PC-9 (cell line): ENCODE results near the gene PSMG3. TPM values are rescaled to one million over a fixed set of nuclear protein-coding genes. Genes with fewer than 3 reads are reported as not detected.

Experiments used
- BruUV-seq: library from RNA; stranded (reverse); fragments of 400-500 nt; replicated peaks from 2 replicates; lab custom pipeline; 2021; lab: Mats Ljungman, UMichigan
- CTCF ChIA-PET: fragments of 300-600 bp; sonication (Branson Sonifier 250); formaldehyde crosslinking; loops from one replicate; lab custom pipeline; 2022; ENCODE audit warnings: antibody characterized with exemption; lab: Charles Lee
- POLR2A ChIA-PET: fragments of 300-600 bp; sonication (Branson Sonifier 250); formaldehyde crosslinking; loops from one replicate; lab custom pipeline; 2022; ENCODE audit warnings: antibody characterized with exemption; ENCODE audit not compliant: unreplicated experiment; lab: Charles Lee
- DNase-seq, 2 experiments: peaks; one replicate each; pipeline versions ENCODE4 v3.0.0 to v3.0.0-alpha.2; 2015 to 2022; ENCODE audit warnings: mixed read lengths in 1 of 2
- H2AFZ ChIP-seq: fragments of 200-600 bp; sonication (generic); 2 replicates; pipeline ENCODE4 v1.8.1; 2017; ENCODE audit warnings: antibody characterized with exemption
- H3F3A ChIP-seq: fragments of 200-600 bp; sonication (generic); 2 replicates; pipeline ENCODE4 v1.8.1; 2017; ENCODE audit warnings: antibody characterized with exemption, mild to moderate bottlenecking, low read depth; ENCODE audit not compliant: insufficient read depth
- H3K27ac ChIP-seq: fragments of 200-600 bp; sonication (generic); 2 replicates; pipeline ENCODE4 v1.6.1; 2016; ENCODE audit warnings: mixed run types
- H3K27me3 ChIP-seq: fragments of 200-600 bp; sonication (generic); 2 replicates; pipeline ENCODE4 v1.6.1; 2016; ENCODE audit warnings: low read depth, mixed run types; ENCODE audit not compliant: insufficient read depth
- H3K36me3 ChIP-seq: fragments of 200-600 bp; sonication (generic); 2 replicates; pipeline ENCODE4 v1.6.1; 2016; ENCODE audit warnings: low read depth, mixed run types
- H3K4me1 ChIP-seq: fragments of 200-600 bp; sonication (generic); replicated peaks from 2 replicates; pipeline ENCODE4 v1.6.1; 2016; ENCODE audit warnings: mixed run types; ENCODE audit not compliant: insufficient read depth
- H3K4me2 ChIP-seq: fragments of 200-600 bp; sonication (generic); 2 replicates; pipeline ENCODE4 v1.6.1; 2017; ENCODE audit warnings: mixed run types
- H3K4me3 ChIP-seq: fragments of 200-600 bp; sonication (generic); 2 replicates; pipeline ENCODE4 v1.6.1; 2016; ENCODE audit warnings: mixed run types
- H3K79me2 ChIP-seq: fragments of 200-600 bp; sonication (generic); 2 replicates; pipeline ENCODE4 v1.6.1; 2017; ENCODE audit warnings: low read depth, mixed run types
- H3K9me2 ChIP-seq: fragments of 200-600 bp; sonication (generic); 2 replicates; pipeline ENCODE4 v1.8.1; 2017; ENCODE audit warnings: mild to moderate bottlenecking; ENCODE audit not compliant: insufficient read depth
- H3K9me3 ChIP-seq: fragments of 200-600 bp; sonication (generic); 2 replicates; pipeline ENCODE4 v1.8.1; 2016; ENCODE audit warnings: low read depth; ENCODE audit not compliant: insufficient read depth
- H4K20me1 ChIP-seq: fragments of 200-600 bp; sonication (generic); 2 replicates; pipeline ENCODE4 v1.8.1; 2017; ENCODE audit not compliant: insufficient read depth
- EZH2 ChIP-seq: fragments of 200-600 bp; sonication (generic); IDR thresholded peaks from 2 replicates; pipeline ENCODE4 v1.8.0; 2017; ENCODE audit warnings: antibody characterized with exemption, low read depth
- intact Hi-C: fragments of 100-400 bp; cut with micrococcal nuclease; formaldehyde crosslinking; loops from one replicate; pipeline ENCODE4 v1.10.0; 2022; ENCODE audit not compliant: unreplicated experiment
- total RNA-seq: library from RNA; stranded (reverse); gene quantifications from 2 replicates; pipeline ENCODE4 v1.2.3, GENCODE V29; 2021
- TF ChIP-seq, protein P1 (sequence below): fragments of 200-600 bp; sonication (generic); conservative IDR thresholded peaks from 2 replicates; pipeline ENCODE4 v1.6.1; 2017; ENCODE audit warnings: mixed run types, antibody characterized with exemption, mild to moderate bottlenecking, moderate library complexity

Gene PSMG3
- total RNA-seq, 1 experiment from 2014 or later = 63.3 TPM

DNA sequence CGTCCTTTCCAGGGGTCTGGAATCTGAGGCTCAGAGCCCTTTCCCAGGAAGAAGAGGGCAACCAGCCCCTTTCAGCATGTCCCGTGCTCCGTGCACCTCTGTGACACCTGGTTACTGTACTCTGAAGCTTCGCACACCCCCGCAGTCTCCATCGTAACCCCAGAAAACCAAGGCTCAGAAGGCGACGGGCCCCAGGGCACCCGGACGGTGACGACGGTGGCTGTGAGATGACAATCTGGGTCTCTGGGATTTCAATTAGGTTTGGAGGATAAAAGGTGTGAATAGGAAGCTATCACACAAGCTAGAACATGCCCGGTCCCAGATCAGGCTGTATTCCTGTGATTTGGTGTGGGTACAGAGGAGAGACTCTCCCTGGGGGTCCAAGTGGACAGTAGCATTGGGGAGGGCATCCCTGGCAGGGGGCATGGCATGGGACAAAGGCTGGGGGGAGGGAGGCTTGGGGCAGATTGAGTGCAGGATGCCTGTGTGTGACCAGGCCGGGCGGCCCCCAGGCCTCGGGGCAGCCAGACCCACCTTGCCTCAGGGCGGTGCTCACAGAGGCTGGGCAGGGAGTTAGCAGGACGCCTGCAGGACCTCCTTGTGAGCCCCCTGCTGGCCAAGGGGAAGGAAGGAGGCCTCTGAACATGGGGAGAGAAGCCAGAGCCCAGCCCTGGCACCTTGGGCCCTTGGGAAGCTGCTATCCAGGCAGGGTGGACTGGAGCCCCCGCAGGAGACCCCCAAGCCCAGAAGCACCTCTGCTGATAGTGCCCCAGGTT is 23.4 kb upstream of the PSMG3 start:
- H3K79me2 ChIP-seq = no peaks in the 10 kb centered on the region
- CTCF ChIA-PET = no interaction called here
- BruUV-seq = no TSS peak
- no peaks in the 10 kb centered on the region for H3K36me3 ChIP-seq
- no peak overlapping the region for H3K4me3 ChIP-seq
- no peak overlapping the region for H3K27ac ChIP-seq
- no peak for TF ChIP-seq EZH2
- TF ChIP-seq, protein P1, sequence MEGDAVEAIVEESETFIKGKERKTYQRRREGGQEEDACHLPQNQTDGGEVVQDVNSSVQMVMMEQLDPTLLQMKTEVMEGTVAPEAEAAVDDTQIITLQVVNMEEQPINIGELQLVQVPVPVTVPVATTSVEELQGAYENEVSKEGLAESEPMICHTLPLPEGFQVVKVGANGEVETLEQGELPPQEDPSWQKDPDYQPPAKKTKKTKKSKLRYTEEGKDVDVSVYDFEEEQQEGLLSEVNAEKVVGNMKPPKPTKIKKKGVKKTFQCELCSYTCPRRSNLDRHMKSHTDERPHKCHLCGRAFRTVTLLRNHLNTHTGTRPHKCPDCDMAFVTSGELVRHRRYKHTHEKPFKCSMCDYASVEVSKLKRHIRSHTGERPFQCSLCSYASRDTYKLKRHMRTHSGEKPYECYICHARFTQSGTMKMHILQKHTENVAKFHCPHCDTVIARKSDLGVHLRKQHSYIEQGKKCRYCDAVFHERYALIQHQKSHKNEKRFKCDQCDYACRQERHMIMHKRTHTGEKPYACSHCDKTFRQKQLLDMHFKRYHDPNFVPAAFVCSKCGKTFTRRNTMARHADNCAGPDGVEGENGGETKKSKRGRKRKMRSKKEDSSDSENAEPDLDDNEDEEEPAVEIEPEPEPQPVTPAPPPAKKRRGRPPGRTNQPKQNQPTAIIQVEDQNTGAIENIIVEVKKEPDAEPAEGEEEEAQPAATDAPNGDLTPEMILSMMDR = peak; percentile 57
- POLR2A ChIA-PET = no interaction called here
- H3K9me2 ChIP-seq = no peaks in the 10 kb centered on the region
- no peaks in the 10 kb centered on the region for H3K4me1 ChIP-seq
- H2AFZ ChIP-seq = no peak overlapping the region
- no peak overlapping the region for H3K4me2 ChIP-seq
- peaks cover 97% of the 10 kb centered on the region for H3K27me3 ChIP-seq
- H3F3A ChIP-seq = no peaks in the 10 kb centered on the region
- no peaks in the 10 kb centered on the region for H3K9me3 ChIP-seq
- H4K20me1 ChIP-seq = 0 out of 2 replicates have a peak, but pooled peaks cover 3% of the 10 kb centered on the region
- intact Hi-C loops = no loop called here
- peak in 1 of 2 experiments; percentile 29 for DNase-seq

DNA sequence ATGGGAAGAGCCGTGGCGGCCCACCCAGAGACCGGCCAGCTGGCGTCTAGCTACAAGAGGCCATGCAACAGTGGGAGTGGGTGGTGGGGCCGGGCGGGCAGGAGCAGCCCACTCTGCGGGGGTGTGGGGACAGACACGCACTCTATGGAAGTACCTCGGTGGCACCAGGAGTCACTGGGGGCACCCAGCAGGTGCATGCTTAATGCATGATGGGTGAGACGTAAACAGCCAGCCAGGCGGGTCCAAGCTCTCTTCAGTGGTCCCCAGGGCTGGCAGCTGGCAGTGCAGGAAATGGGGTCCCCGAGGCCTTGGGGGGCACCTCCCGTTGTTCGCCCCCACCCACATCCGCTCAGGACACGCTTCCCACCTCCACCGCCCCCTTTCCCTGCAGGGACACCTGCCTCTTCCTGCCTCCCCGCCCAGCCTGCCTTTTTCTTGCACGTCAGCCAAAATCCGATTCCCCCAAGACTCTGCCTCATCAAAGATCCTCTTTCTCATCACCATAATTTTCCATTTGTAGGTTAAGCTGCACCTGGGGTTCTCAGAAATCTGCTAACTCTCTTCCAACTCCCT is 22.6 kb upstream of the PSMG3 start:
- ChIA-PET POLR2A (interaction anchor here (0.6 kb wide), 1 partner anchor 1216 kb away, joined by 4 read pairs; no protein-coding TSS in a partner anchor), CTCF (no interaction called here)
- H3K27me3 ChIP-seq = peaks cover 97% of the 10 kb centered on the region

DNA sequence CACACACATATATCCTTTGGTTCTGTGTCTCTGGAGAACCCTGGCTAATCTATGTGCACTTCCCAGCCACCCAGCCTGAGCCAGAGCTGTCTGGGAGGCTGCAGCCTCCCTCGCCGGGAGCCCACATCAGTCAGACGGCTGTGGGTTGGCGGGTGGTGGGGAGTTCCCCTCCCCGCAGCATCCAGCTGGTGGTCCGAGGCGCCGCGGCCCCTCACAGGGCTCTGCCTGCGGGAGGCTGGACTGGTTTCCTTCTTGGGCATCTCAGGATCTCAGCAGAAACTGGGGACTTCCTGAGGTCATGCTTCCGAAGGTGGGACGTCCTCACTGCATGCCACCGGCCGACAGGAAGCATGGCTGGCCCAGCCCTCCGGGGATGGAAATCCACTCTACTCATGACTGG is 22.0 kb upstream of the PSMG3 start:
- H3K4me1 ChIP-seq = no peaks in the 10 kb centered on the region
- H3K9me2 ChIP-seq = no peaks in the 10 kb centered on the region
- H3K4me3 ChIP-seq = no peak overlapping the region
- H3K9me3 ChIP-seq = no peaks in the 10 kb centered on the region
- H3F3A ChIP-seq = no peaks in the 10 kb centered on the region
- no peak overlapping the region for H3K4me2 ChIP-seq
- H2AFZ ChIP-seq = no peak overlapping the region
- intact Hi-C loops = no loop called here
- CTCF ChIA-PET = no interaction called here
- POLR2A ChIA-PET = interaction anchor here (0.6 kb wide), 1 partner anchor 1216 kb away, joined by 4 read pairs; no protein-coding TSS in a partner anchor
- no peaks in the 10 kb centered on the region for H3K36me3 ChIP-seq
- peaks cover 97% of the 10 kb centered on the region for H3K27me3 ChIP-seq
- H3K27ac ChIP-seq = no peak overlapping the region
- H4K20me1 ChIP-seq = peaks cover 3% of the 10 kb centered on the region; the same call in 1 of the 2 replicates
- TF ChIP-seq EZH2 = no peak
- TF ChIP-seq, protein P1 = no peak
- no TSS peak for BruUV-seq
- no peaks in the 10 kb centered on the region for H3K79me2 ChIP-seq
- no peak for DNase-seq

More for the DNA sequence above, 22.6 kb upstream of the PSMG3 start:
- Histone ChIP-seq H3F3A (no peaks in the 10 kb centered on the region), H3K36me3 (no peaks in the 10 kb centered on the region), H4K20me1 (peaks cover 3% of the 10 kb centered on the region; the same call in 1 of the 2 replicates), H3K9me2 (no peaks in the 10 kb centered on the region), H3K9me3 (no peaks in the 10 kb centered on the region), H3K4me2 (no peak overlapping the region), H3K27ac (no peak overlapping the region), H3K4me3 (no peak overlapping the region), H3K79me2 (no peaks in the 10 kb centered on the region), H2AFZ (no peak overlapping the region), H3K4me1 (no peaks in the 10 kb centered on the region)
- intact Hi-C loops = no loop called here
- DNase-seq = no peak
- TF ChIP-seq, protein P1 = no peak
- no peak for TF ChIP-seq EZH2
- BruUV-seq = no TSS peak
